Neutrophil (primary cell): ENCODE results near the gene SRRD.
"Not testable (repeated sequence)": the region's sequence is repeated elsewhere in the genome, so short reads cannot be mapped to it uniquely, and the experiment has no call there.

Experiments used
- H3K27ac ChIP-seq: fragments of 200-600 bp; sonication (generic); 2 replicates; pipeline ENCODE4 v1.5.1; 2016; ENCODE audit warnings: mild to moderate bottlenecking, moderate library complexity
- H3K27me3 ChIP-seq: fragments of 200-600 bp; sonication (generic); 2 replicates; pipeline ENCODE4 v1.6.0; 2016; ENCODE audit warnings: mild to moderate bottlenecking
- H3K36me3 ChIP-seq: fragments of 200-600 bp; sonication (generic); 2 replicates; pipeline ENCODE4 v1.5.1; 2017
- H3K4me1 ChIP-seq, 2 experiments: fragments of 200-600 bp in 1 of 2; sonication (generic) in 1 of 2; 1 replicate in 1 of 2; 2 replicates in 1 of 2; pipeline versions ENCODE4 v1.5.1 to v1.6.1; 2013 to 2016; ENCODE audit warnings: low read depth in 1 of 2, low read length in 1 of 2, mild to moderate bottlenecking in 1 of 2, moderate library complexity in 1 of 2; ENCODE audit not compliant: control insufficient read depth in 1 of 2, insufficient read depth in 1 of 2
- H3K4me3 ChIP-seq, 2 experiments: fragments of 200-600 bp in 1 of 2; sonication (generic) in 1 of 2; 1 replicate in 1 of 2; 2 replicates in 1 of 2; pipeline ENCODE4 v1.5.1; 2013 to 2016; ENCODE audit warnings: low read depth in 1 of 2, low read length in 1 of 2, mild to moderate bottlenecking in 1 of 2, moderate library complexity in 1 of 2
- H3K9me3 ChIP-seq: fragments of 200-600 bp; sonication (generic); 2 replicates; pipeline ENCODE4 v1.5.1; 2016
- TF ChIP-seq, protein P1 (sequence below): fragments of 200-600 bp; sonication (generic); IDR thresholded peaks from 2 replicates; pipeline ENCODE4 v1.5.1; 2016; ENCODE audit warnings: antibody characterized with exemption

Gene SRRD

GRCh38 chr22:26483439-26484359 is at the start of gene SRRD, which contains the start of gene HPS4:
SRRD (plus strand) TSS chr22:26483877; CDS start chr22:26483891, 14 bp downstream.
HPS4 (minus strand) TSS chr22:26483783; CDS start chr22:26481762, 2,021 bp downstream.
- Histone ChIP-seq H3K4me1 (peaks cover 45 to 46% of the 10 kb centered on the region in 2 experiments), H3K27ac (peak within 1 kb of the TSS; percentile 86), H3K36me3 (peaks cover 14% of the 10 kb centered on the region), H3K27me3 (no peaks in the 10 kb centered on the region), H3K4me3 (peak within 1 kb of the TSS; percentile 88 to 89), H3K9me3 (no peaks in the 10 kb centered on the region)
- TF ChIP-seq, protein P1, sequence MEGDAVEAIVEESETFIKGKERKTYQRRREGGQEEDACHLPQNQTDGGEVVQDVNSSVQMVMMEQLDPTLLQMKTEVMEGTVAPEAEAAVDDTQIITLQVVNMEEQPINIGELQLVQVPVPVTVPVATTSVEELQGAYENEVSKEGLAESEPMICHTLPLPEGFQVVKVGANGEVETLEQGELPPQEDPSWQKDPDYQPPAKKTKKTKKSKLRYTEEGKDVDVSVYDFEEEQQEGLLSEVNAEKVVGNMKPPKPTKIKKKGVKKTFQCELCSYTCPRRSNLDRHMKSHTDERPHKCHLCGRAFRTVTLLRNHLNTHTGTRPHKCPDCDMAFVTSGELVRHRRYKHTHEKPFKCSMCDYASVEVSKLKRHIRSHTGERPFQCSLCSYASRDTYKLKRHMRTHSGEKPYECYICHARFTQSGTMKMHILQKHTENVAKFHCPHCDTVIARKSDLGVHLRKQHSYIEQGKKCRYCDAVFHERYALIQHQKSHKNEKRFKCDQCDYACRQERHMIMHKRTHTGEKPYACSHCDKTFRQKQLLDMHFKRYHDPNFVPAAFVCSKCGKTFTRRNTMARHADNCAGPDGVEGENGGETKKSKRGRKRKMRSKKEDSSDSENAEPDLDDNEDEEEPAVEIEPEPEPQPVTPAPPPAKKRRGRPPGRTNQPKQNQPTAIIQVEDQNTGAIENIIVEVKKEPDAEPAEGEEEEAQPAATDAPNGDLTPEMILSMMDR: peak; percentile 35

- Histone ChIP-seq H3K4me3 (no peak overlapping the region), H3K27me3 (no peaks in the 10 kb centered on the region), H3K4me1 (peaks cover 29 to 32% of the 10 kb centered on the region in 2 experiments), H3K36me3 (peaks cover 11% of the 10 kb centered on the region), H3K27ac (peak overlapping the region; percentile 67), H3K9me3 (no peaks in the 10 kb centered on the region)
- TF ChIP-seq, protein P1: no peak
These were observed 48.2 kb upstream of the SRRD start for GRCh38 chr22:26435327-26436093.

- H3K9me3 ChIP-seq: no peaks in the 10 kb centered on the region
- H3K36me3 ChIP-seq: peaks cover 11% of the 10 kb centered on the region
- TF ChIP-seq, protein P1: no peak
- H3K27ac ChIP-seq: no peak overlapping the region
- H3K27me3 ChIP-seq: no peaks in the 10 kb centered on the region
- peaks cover 25 to 27% of the 10 kb centered on the region in 2 experiments for H3K4me1 ChIP-seq
- H3K4me3 ChIP-seq: no peak overlapping the region
These were observed 46.7 kb upstream of the SRRD start for GRCh38 chr22:26436903-26437515.

DNA sequence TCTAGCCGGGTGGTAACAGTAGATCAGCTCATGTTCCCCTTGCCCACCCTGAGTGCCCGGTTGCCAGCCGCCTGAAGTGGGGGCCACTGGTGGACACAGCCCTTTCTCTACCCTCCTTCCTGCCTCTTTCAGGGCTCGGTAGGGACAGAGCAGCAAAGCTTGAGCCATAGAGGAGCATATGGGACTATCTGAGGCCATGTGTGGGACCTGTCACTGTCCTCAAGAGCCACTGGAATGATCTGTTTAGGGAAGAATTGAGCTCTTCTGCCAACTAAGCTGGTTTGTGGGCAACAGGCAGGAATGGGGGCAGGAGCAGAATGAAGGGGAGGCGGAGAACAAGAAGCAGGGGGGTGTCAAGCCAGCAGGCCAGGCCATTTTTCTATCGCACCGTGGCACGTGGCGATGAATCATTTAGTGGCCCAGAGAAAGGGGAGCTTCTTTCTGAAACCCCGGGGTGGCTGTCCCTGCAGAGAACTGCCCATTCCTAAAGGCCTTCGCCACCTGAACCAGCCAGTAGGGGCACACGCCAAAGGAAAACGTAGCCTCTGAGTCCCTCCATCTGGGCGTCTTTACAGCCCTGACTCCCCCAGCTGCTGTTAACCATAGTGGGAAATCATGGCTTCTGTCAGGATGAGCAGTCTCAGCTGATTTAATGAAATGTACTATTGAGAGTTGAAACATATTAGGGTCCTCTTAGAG is 45.8 kb upstream of the SRRD start:
- TF ChIP-seq, protein P1: no peak
- H3K4me1 ChIP-seq: peaks cover 16 to 19% of the 10 kb centered on the region in 2 experiments
- no peaks in the 10 kb centered on the region for H3K9me3 ChIP-seq
- peaks cover 11% of the 10 kb centered on the region for H3K36me3 ChIP-seq
- no peak overlapping the region for H3K4me3 ChIP-seq
- H3K27ac ChIP-seq: no peak overlapping the region
- H3K27me3 ChIP-seq: no peaks in the 10 kb centered on the region

DNA sequence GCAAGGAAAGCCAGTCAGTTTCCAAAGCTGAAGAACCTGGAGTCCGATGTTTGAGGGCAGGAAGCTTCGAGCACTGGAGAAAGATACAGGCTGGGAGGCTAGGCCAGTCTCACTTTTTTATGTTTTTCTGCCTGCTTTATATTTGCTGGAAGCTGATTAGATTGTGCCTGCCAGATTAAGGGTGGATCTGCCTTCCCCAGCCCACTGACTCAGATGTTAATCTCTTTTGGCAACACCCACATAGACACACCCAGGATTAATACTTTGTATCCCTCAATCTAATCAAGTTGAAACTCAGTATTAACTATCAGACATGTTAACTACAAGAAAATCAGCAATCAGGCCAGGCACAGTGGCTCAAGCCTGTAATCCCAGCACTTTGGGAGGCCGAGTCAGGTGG is 44.9 kb upstream of the SRRD start:
- H3K4me1 ChIP-seq: peaks cover 12 to 13% of the 10 kb centered on the region in 2 experiments
- not testable (repeated sequence) for H3K27me3 ChIP-seq, H3K36me3 ChIP-seq, H3K9me3 ChIP-seq, H3K27ac ChIP-seq, H3K4me3 ChIP-seq
